ENCODE data around the gene ACKR3.

The ACKR3 gene

DNA sequence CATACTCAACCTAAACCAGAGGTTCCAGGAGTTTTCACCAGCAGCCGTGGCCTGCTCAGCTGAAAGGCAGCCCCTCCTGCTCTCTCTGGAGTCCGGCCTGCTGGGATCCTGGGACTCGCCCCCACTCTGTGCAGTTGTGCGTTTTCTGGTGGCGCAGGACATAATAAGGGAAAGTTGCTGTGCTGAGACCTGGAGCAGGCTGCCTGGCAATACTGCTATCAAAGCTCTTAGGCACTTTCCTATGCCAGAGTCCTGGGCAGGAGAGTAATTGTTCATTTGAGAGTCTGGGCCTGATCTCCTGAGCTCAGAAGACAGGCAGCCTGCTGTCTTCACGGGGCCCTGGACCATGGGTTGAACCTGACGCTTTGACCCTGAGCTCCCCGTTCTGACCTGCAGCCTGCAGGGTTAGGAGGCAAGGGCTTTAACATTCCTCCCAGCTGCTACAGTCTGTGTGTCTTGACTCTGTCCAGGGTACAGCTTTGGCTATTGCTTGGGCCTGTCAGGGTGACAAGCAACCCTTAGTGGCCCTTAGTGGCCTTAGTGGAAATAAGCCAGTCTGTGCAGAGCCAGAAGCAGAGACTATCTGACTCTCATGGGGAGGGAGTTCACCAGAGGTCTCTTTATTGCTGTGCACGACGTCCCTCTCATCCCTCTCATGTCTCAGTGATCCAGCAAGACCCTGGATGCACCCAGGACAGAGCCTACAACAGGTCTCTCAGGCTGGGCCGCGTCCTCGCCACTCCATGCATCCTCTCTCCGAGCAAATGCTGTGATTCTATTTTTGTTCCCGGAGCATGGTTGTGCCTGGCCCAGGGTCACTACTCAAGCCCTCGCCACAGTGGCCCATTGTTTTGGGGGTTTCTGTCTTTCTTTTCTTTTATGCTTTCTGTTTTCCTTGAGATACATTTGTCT, 60.6 kb downstream of the ACKR3 start:
- no peak overlapping the region for H3K4me3 ChIP-seq (replicated peaks; ENCODE audit: low read depth, low read length)
- no peak for DNase-seq (ENCODE audit: extremely low read depth, low read depth)
- no peak for TF ChIP-seq CTCF (IDR thresholded peaks at IDR 0.05; ENCODE audit: low read depth, low read length, missing control alignments)

DNA sequence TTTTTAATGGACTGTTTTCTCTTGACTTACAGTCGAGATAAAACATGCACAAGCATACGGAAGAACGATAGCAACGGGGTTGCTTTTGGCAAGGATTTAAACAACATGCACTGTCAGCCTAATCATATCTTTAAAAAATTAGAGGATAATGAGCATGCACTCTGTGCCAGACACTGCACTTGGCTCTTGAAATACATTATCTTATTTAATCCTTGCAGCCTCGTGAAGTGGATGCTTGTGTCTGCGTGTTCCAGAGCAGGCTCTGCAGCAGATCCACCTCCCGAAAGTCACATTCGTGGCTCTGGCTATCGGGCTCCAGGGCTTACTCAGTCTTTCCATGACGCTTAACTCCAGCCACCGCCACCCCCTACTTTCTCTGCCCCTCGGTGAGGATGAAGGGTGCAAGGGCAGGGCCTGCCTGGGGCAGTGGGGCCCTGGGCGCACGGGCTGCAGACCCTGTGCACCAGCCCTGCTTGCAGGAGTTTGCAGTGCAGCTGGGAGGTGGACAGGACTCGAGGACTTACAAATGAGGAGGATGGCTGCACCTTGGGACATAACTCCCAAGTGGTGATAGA, 61.7 kb downstream of the ACKR3 start:
- TF ChIP-seq CTCF (IDR thresholded peaks at IDR 0.05; ENCODE audit: low read depth, low read length, missing control alignments) = no peak
- DNase-seq (ENCODE audit: extremely low read depth, low read depth) = no peak

DNA sequence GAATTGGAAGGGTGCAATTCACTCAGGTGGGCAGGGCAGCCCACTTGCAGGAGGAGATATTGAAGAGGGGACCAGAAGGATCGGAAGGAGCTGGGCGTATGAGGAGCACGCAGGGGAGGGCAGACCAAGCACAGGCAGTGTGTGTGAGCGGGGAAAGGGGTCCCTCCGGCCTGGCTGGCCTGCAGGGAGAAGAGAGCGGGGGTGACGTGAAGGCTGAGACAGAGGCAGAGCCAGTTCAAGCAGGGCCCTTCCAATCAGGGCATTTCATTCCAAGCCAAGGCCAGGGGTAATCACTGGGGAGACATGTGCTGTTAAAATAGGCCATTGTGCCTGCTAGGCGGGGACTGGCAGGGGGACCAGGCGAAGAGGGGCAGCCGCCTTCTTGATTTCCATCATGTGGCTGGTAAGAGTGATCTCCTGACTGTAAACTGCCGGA, 62.2 kb downstream of the ACKR3 start:
- TF ChIP-seq CTCF (IDR thresholded peaks at IDR 0.05; ENCODE audit: low read depth, low read length, missing control alignments) = no peak
- no peak overlapping the region for H3K4me3 ChIP-seq (replicated peaks; ENCODE audit: low read depth, low read length)
- no peak for DNase-seq (ENCODE audit: extremely low read depth, low read depth)

More for the DNA sequence above, 61.7 kb downstream of the ACKR3 start:
- H3K4me3 ChIP-seq (replicated peaks; ENCODE audit: low read depth, low read length) = no peak overlapping the region
